C4-2B (cell line): Measurements from ENCODE around the gene ADAM19.

Experiments
- CTCF ChIP-seq: fragments of 450-650 bp; conservative IDR thresholded peaks from 2 replicates; pipeline ENCODE4 v1.5.1; 2017; ENCODE audit warnings: mild to moderate bottlenecking
- ZFX ChIP-seq: fragments of 450-650 bp; IDR thresholded peaks from 2 replicates; pipeline ENCODE4 v1.6.1; 2017

- TF ChIP-seq CTCF (peak; percentile 92), ZFX (no peak)
These were observed 98.7 kb downstream of the ADAM19 start for GRCh38 chr5:157476702-157477408.
